H1 (cell line): ENCODE results near the gene SLC35F6. TPM values are rescaled to one million over a fixed set of nuclear protein-coding genes. Genes with fewer than 3 reads are reported as not detected.
"Not testable (repeated sequence)": the region's sequence is repeated elsewhere in the genome, so short reads cannot be mapped to it uniquely, and the experiment has no call there.

Source experiments
- CTCF ChIA-PET: fragments of 300-600 bp; sonication (Branson Sonifier 250); formaldehyde crosslinking; loops from one replicate; lab custom pipeline; 2021; ENCODE audit not compliant: partially characterized antibody; lab: Charles Lee
- POLR2A ChIA-PET: fragments of 300-600 bp; sonication (Branson Sonifier 250); formaldehyde crosslinking; loops from one replicate; lab custom pipeline; 2021; ENCODE audit warnings: inconsistent platforms; ENCODE audit not compliant: partially characterized antibody; lab: Charles Lee
- DNase-seq, 2 experiments: peaks; one replicate each; pipeline versions ENCODE4 v3.0.0 to v3.0.0-alpha.2; 2010 to 2022; ENCODE audit warnings: low spot score in 2 of 2, low read depth in 1 of 2, mixed read lengths in 1 of 2
- FAIRE-seq: peaks from 2 replicates; lab custom pipeline; 2011; peaks lifted over from hg19 to GRCh38; lab: Jason Lieb, UNC
- H2AFZ ChIP-seq: 2 replicates; pipeline ENCODE4 v1.8.1; 2012; ENCODE audit warnings: low read length, inconsistent platforms
- H2AK5ac ChIP-seq: 2 replicates; pipeline ENCODE4 v1.6.1; 2013; ENCODE audit warnings: low read depth, low read length
- H2BK120ac ChIP-seq: replicated peaks from 2 replicates; pipeline ENCODE3; 2013; ENCODE audit warnings: low read depth, low read length, inconsistent platforms
- H2BK12ac ChIP-seq: 2 replicates; pipeline ENCODE4 v1.6.1; 2013; ENCODE audit warnings: low read depth, low read length
- H2BK15ac ChIP-seq: 2 replicates; pipeline ENCODE4 v1.6.1; 2013; ENCODE audit warnings: low read length
- H2BK20ac ChIP-seq: 2 replicates; pipeline ENCODE4 v1.6.1; 2013; ENCODE audit warnings: low read length
- H2BK5ac ChIP-seq: 2 replicates; pipeline ENCODE4 v1.6.1; 2013; ENCODE audit warnings: low read depth, low read length
- H3K14ac ChIP-seq: 2 replicates; pipeline ENCODE4 v1.6.1; 2013; ENCODE audit warnings: inconsistent platforms; ENCODE audit not compliant: insufficient read length
- H3K18ac ChIP-seq: 2 replicates; pipeline ENCODE4 v1.6.1; 2013; ENCODE audit warnings: low read length; ENCODE audit errors: extremely low read depth
- H3K23ac ChIP-seq: 2 replicates; pipeline ENCODE4 v1.6.1; 2013; ENCODE audit warnings: inconsistent platforms; ENCODE audit not compliant: insufficient read length
- H3K23me2 ChIP-seq: 2 replicates; pipeline ENCODE4 v1.6.1; 2013; ENCODE audit warnings: low read depth, low read length
- H3K27ac ChIP-seq: 2 replicates; pipeline ENCODE4 v1.6.1; 2011; ENCODE audit warnings: low read depth, low read length, inconsistent platforms
- H3K27me3 ChIP-seq, 4 experiments: replicated peaks in 1 of 4; 1 replicate in 1 of 4; 2 replicates in 3 of 4; pipeline versions ENCODE4 v1.6.1 to v1.8.1; 2011 to 2013; ENCODE audit warnings: low read length in 3 of 4, mild to moderate bottlenecking in 3 of 4, inconsistent platforms in 2 of 4, mixed read lengths in 2 of 4, moderate library complexity in 1 of 4; ENCODE audit not compliant: control insufficient read depth in 3 of 4, insufficient read depth in 3 of 4; ENCODE audit errors: extremely low read depth in 1 of 4
- H3K36me3 ChIP-seq, 4 experiments: 2 replicates each; pipeline versions ENCODE4 v1.6.1 to v1.8.1; 2011 to 2013; ENCODE audit warnings: mild to moderate bottlenecking in 4 of 4, low read length in 3 of 4, moderate library complexity in 2 of 4, control low read depth in 1 of 4, inconsistent platforms in 1 of 4; ENCODE audit not compliant: insufficient read depth in 4 of 4, control insufficient read depth in 2 of 4
- H3K4ac ChIP-seq: replicated peaks from 2 replicates; pipeline ENCODE3; 2013; ENCODE audit warnings: low read length, low read depth, mixed read lengths, inconsistent platforms; ENCODE audit not compliant: insufficient read length
- H3K4me1 ChIP-seq, 4 experiments: replicated peaks in 1 of 4; 1 replicate in 1 of 4; 2 replicates in 3 of 4; pipeline versions ENCODE4 v1.6.1 to v1.8.1; 2011 to 2013; ENCODE audit warnings: low read length in 3 of 4, inconsistent platforms in 2 of 4, mixed read lengths in 1 of 4; ENCODE audit not compliant: insufficient read depth in 4 of 4, control insufficient read depth in 3 of 4
- H3K4me2 ChIP-seq, 2 experiments: 2 replicates each; pipeline versions ENCODE4 v1.6.1 to v1.8.1; 2011 to 2013; ENCODE audit warnings: low read depth in 2 of 2, low read length in 2 of 2, control low read depth in 1 of 2, inconsistent platforms in 1 of 2, mild to moderate bottlenecking in 1 of 2; ENCODE audit not compliant: insufficient read depth in 1 of 2
- H3K4me3 ChIP-seq, 4 experiments: fragments of 200-600, 300-600 bp in 1 of 4; sonication (generic), shearing (Covaris generic), sonication (Bioruptor Twin) in 1 of 4; 2 replicates each; pipeline versions ENCODE4 v1.5.1 to v1.8.1; 2011 to 2016; ENCODE audit warnings: low read length in 4 of 4, low read depth in 3 of 4, control low read depth in 2 of 4, inconsistent platforms in 2 of 4, mild to moderate bottlenecking in 2 of 4, mixed read lengths in 1 of 4, moderate library complexity in 1 of 4; ENCODE audit not compliant: insufficient read depth in 2 of 4; ENCODE audit errors: extremely low read depth in 1 of 4
- H3K56ac ChIP-seq: replicated peaks from 2 replicates; pipeline ENCODE3; 2013; ENCODE audit warnings: low read depth, mild to moderate bottlenecking, mixed read lengths, low read length, inconsistent platforms; ENCODE audit not compliant: insufficient read length
- H3K79me1 ChIP-seq: 2 replicates; pipeline ENCODE4 v1.6.1; 2013; ENCODE audit warnings: low read depth, low read length, control low read depth
- H3K79me2 ChIP-seq, 2 experiments: 2 replicates each; pipeline versions ENCODE4 v1.6.1 to v1.8.1; 2012 to 2013; ENCODE audit warnings: low read length in 2 of 2, mild to moderate bottlenecking in 2 of 2, inconsistent platforms in 1 of 2; ENCODE audit not compliant: insufficient read depth in 2 of 2, control insufficient read depth in 1 of 2
- H3K9ac ChIP-seq, 4 experiments: replicated peaks in 1 of 4; 1 replicate in 1 of 4; 2 replicates in 3 of 4; pipeline versions ENCODE4 v1.6.1 to v1.8.1; 2011 to 2013; ENCODE audit warnings: low read depth in 3 of 4, low read length in 3 of 4, control low read depth in 2 of 4, mild to moderate bottlenecking in 2 of 4, moderate library complexity in 2 of 4, inconsistent platforms in 1 of 4; ENCODE audit errors: extremely low read depth in 1 of 4
- H3K9me3 ChIP-seq, 2 experiments: 2 replicates each; pipeline versions ENCODE4 v1.6.1 to v1.8.1; 2012 to 2013; ENCODE audit warnings: mild to moderate bottlenecking in 2 of 2, moderate library complexity in 2 of 2, control low read depth in 1 of 2, inconsistent platforms in 1 of 2, low read depth in 1 of 2, low read length in 1 of 2, mixed read lengths in 1 of 2; ENCODE audit not compliant: insufficient read depth in 2 of 2
- H4K20me1 ChIP-seq, 2 experiments: replicated peaks in 1 of 2; 2 replicates each; pipeline versions ENCODE3 to v1.8.1; 2011 to 2013; ENCODE audit warnings: inconsistent platforms in 2 of 2, low read length in 2 of 2, mild to moderate bottlenecking in 1 of 2; ENCODE audit not compliant: insufficient read depth in 2 of 2, control insufficient read depth in 1 of 2
- H4K5ac ChIP-seq: 2 replicates; pipeline ENCODE4 v1.6.1; 2013; ENCODE audit warnings: low read length, low read depth, mixed read lengths, inconsistent platforms; ENCODE audit not compliant: insufficient read length
- H4K8ac ChIP-seq: 2 replicates; pipeline ENCODE4 v1.8.0; 2013; ENCODE audit warnings: mild to moderate bottlenecking, moderate library complexity, low read length, inconsistent platforms; ENCODE audit not compliant: insufficient read depth; ENCODE audit errors: extremely low read depth
- H4K91ac ChIP-seq: replicated peaks from 2 replicates; pipeline ENCODE3; 2013; ENCODE audit warnings: low read length, mixed read lengths, inconsistent platforms; ENCODE audit not compliant: insufficient read length
- WGBS, 2 experiments: shearing (Covaris generic) in 1 of 2; methylation state at CpG; one replicate each; pipeline versions ENCODE4 v1.1.6 to v1.1.7; 2013 to 2015; ENCODE audit warnings: low lambda C conversion rate in 2 of 2, mixed read lengths in 2 of 2, inconsistent platforms in 1 of 2, low coverage in 1 of 2, missing lambda C conversion rate in 1 of 2; ENCODE audit not compliant: insufficient replicate concordance in 2 of 2, insufficient coverage in 1 of 2, insufficient read length in 1 of 2; ENCODE audit errors: extremely low coverage in 1 of 2, missing lambda C conversion rate in 1 of 2; 5-methylcytosine and 5-hydroxymethylcytosine counted together
- polyA plus RNA-seq, 7 experiments: library from polyadenylated mRNA; depleted of rRNA in 3 of 7; stranded (reverse) in 5 of 7; unstranded in 2 of 7; fragments of >200 nt in 5 of 7; fragments of 200-250 nt in 2 of 7; gene quantifications; 1 replicate in 5 of 7; 2 replicates in 1 of 7; 4 replicates in 1 of 7; pipeline versions ENCODE4 v1.2.1 to v1.2.3, GENCODE V29; 2011 to 2013; ENCODE audit warnings: missing spikeins in 2 of 7, mixed read lengths in 2 of 7
- total RNA-seq: library from RNA; stranded (reverse); fragmentation: NEBNext Ultra II Directional; extraction: Animal tissue kit (Norgen Biotek cat#: 25700); gene quantifications from 2 replicates; pipeline ENCODE4 v1.2.1, GENCODE V29; 2021

SLC35F6 gene
- total and polyA plus RNA-seq, 2 of the 8 experiments (the other 6 are each of a cell fraction or from before 2014, with no cell fraction given) = 11.2 to 13.5 TPM

DNA sequence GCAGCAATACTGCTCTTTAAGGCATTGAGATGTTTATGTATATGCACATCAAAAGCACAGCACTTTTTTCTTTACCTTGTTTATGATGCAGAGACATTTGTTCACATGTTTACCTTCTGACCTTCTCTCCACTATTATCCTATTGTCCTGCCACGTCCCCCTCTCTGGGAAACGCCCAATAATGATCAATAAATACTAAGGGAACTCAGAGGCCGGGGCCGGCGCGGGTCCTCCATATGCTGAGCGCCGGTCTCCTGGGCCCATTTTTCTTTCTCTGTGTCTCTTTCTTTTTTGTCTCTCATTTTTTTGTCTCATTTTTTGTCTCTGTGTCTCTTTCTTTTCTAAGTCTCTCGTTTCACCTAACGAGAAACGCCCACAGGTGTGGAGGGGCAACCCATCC, 13.6 kb upstream of the SLC35F6 start:
- H3K4ac ChIP-seq, FAIRE-seq, H4K91ac ChIP-seq, H4K8ac ChIP-seq, H3K9me3 ChIP-seq, DNase-seq, H4K5ac ChIP-seq, H3K27ac ChIP-seq, H2BK120ac ChIP-seq, H3K36me3 ChIP-seq, H2AK5ac ChIP-seq, H3K79me1 ChIP-seq, H2BK15ac ChIP-seq, H3K56ac ChIP-seq, H3K79me2 ChIP-seq, H3K23me2 ChIP-seq, H3K9ac ChIP-seq, H2BK20ac ChIP-seq, H3K18ac ChIP-seq, H2BK12ac ChIP-seq, H3K14ac ChIP-seq, H2AFZ ChIP-seq, H3K23ac ChIP-seq, H2BK5ac ChIP-seq, H4K20me1 ChIP-seq: not testable (repeated sequence)
- peaks cover 5 to 15% (median 8%) of the 10 kb centered on the region in 4 experiments; a peak in 6 of 7 replicates for H3K4me1 ChIP-seq
- H3K4me3 ChIP-seq = peak overlapping the region in 1 of 4 experiments; percentile 41; a peak in 3 of 8 replicates
- H3K4me2 ChIP-seq = peak overlapping the region; percentile 43 to 70
- WGBS, 2 experiments = 15% methylated on average over 9 of the region's 11 CpGs; no CpG with 5 or more reads in 1 of the 2 experiments
- ChIA-PET POLR2A (interaction anchor here (0.9 kb wide), 1 partner anchor 19 kb away, joined by 3 read pairs; no protein-coding TSS in a partner anchor), CTCF (interaction anchor here (1.4 kb wide), 1 partner anchor 14 kb away, joined by 3 read pairs; no protein-coding TSS in a partner anchor)
- peaks cover 0 to 15% (median 12%) of the 10 kb centered on the region in 4 experiments; a peak in 6 of 7 replicates for H3K27me3 ChIP-seq
